Glutamatergic neuron (in vitro differentiated cells): ENCODE results near the gene MN1. TPM values are rescaled to one million over a fixed set of nuclear protein-coding genes. Genes with fewer than 3 reads are reported as not detected.

Experiments
- DNase-seq: peaks from one replicate; pipeline ENCODE4 v3.0.0; 2022
- H3K27ac Mint-ChIP-seq: one replicate; pipeline ENCODE4 v1.8.0; 2020; ENCODE audit warnings: mild to moderate bottlenecking, mixed read lengths, inconsistent platforms; ENCODE audit not compliant: unreplicated experiment
- H3K27me3 Mint-ChIP-seq: one replicate; pipeline ENCODE4 v1.8.0; 2020; ENCODE audit warnings: mild to moderate bottlenecking, moderate library complexity, mixed read lengths, inconsistent platforms; ENCODE audit not compliant: unreplicated experiment
- H3K36me3 Mint-ChIP-seq: one replicate; pipeline ENCODE4 v1.8.0; 2020; ENCODE audit warnings: mild to moderate bottlenecking, mixed read lengths, inconsistent platforms; ENCODE audit not compliant: unreplicated experiment
- H3K4me1 Mint-ChIP-seq: one replicate; pipeline ENCODE4 v1.8.0; 2020; ENCODE audit warnings: mild to moderate bottlenecking, low read depth, mixed read lengths, inconsistent platforms; ENCODE audit not compliant: unreplicated experiment
- H3K4me3 Mint-ChIP-seq: one replicate; pipeline ENCODE4 v1.8.0; 2020; ENCODE audit warnings: mild to moderate bottlenecking, mixed read lengths, inconsistent platforms; ENCODE audit not compliant: unreplicated experiment
- H3K9me3 Mint-ChIP-seq: one replicate; pipeline ENCODE4 v1.8.0; 2020; ENCODE audit warnings: mild to moderate bottlenecking, moderate library complexity, mixed read lengths, inconsistent platforms; ENCODE audit not compliant: unreplicated experiment
- total RNA-seq: library from RNA; stranded (reverse); fragmentation: NEBNext Ultra II Directional; extraction: Animal tissue kit (Norgen Biotek cat#: 25700); gene quantifications from one replicate; pipeline ENCODE4 v1.2.1, GENCODE V29; 2021; ENCODE audit not compliant: unreplicated experiment
- TF ChIP-seq, protein P1 (sequence below): fragments of 200-600 bp; sonication (generic); IDR thresholded peaks from one replicate; pipeline ENCODE4 v1.5.0; 2021; ENCODE audit not compliant: partially characterized antibody, unreplicated experiment

The MN1 gene
- total RNA-seq, 1 donor from 2014 or later, result 0.91 TPM

- H3K4me3 Mint-ChIP-seq, result no peak overlapping the region
- no peaks in the 10 kb centered on the region for H3K36me3 Mint-ChIP-seq
- TF ChIP-seq, protein P1, sequence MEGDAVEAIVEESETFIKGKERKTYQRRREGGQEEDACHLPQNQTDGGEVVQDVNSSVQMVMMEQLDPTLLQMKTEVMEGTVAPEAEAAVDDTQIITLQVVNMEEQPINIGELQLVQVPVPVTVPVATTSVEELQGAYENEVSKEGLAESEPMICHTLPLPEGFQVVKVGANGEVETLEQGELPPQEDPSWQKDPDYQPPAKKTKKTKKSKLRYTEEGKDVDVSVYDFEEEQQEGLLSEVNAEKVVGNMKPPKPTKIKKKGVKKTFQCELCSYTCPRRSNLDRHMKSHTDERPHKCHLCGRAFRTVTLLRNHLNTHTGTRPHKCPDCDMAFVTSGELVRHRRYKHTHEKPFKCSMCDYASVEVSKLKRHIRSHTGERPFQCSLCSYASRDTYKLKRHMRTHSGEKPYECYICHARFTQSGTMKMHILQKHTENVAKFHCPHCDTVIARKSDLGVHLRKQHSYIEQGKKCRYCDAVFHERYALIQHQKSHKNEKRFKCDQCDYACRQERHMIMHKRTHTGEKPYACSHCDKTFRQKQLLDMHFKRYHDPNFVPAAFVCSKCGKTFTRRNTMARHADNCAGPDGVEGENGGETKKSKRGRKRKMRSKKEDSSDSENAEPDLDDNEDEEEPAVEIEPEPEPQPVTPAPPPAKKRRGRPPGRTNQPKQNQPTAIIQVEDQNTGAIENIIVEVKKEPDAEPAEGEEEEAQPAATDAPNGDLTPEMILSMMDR, result no peak
- peaks cover 31% of the 10 kb centered on the region for H3K4me1 Mint-ChIP-seq
- no peak for DNase-seq
- peaks cover 2% of the 10 kb centered on the region for H3K9me3 Mint-ChIP-seq
- peaks cover 12% of the 10 kb centered on the region for H3K27me3 Mint-ChIP-seq
- no peak overlapping the region for H3K27ac Mint-ChIP-seq
Measured at GRCh38 chr22:27794226-27794625, 7.3 kb downstream of the MN1 start.

DNA sequence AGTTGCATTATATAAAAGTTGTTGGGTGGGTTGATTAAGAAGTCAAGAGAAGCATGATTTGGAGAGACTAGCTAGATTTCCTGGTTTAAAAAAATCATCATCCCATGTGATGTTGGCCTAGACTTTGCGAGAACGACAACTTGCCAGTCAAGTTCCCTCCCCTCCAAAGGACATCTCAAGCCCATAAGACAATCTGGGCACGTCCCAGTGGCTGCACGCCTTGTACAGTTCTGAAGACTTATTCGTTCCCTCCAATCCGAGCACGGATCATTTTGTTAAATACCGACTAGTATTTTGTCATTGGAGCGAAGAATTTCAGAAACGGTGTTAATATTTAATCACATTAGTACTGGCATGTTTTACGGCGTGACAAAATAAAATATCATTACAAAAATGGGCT lies 8.0 kb downstream of the MN1 start:
- Mint-ChIP-seq H3K27me3 (peaks cover 8% of the 10 kb centered on the region), H3K27ac (no peak overlapping the region), H3K36me3 (no peaks in the 10 kb centered on the region), H3K4me1 (peaks cover 29% of the 10 kb centered on the region), H3K4me3 (no peak overlapping the region), H3K9me3 (no peaks in the 10 kb centered on the region)
- DNase-seq, result no peak
- TF ChIP-seq, protein P1, result no peak

DNA sequence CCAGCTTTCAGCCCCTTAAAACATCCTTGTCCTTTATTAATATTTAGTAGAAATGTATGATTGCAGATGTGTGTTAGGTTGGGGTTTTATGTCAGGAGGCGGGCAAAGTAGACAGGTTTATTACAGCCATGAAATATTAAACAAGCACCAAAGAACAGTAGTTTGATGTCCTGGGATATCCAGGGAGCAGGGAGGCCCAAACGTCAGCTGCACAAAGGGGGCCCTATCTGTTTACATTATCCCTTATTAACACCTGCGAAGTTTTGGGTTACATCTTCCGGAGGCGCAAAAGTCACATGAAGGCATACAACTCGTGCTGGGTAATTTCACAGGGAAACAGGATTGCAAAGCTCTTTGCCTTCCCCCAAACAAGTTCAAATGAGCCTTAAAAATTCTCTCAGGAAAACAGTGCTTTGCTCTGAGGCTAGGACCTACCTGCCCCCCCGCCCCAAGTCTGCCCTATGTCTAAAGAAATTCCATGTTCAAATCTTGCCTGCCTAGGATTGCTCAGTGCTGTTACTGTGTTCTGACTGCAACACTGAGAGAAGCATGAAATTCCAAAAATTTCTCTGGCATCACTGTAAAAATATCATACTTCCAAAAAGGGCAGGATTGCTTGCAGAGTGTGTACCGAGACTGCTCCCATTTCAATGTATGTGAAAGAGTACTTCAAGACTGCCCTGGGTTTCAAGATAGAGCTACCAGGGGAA lies 8.9 kb downstream of the MN1 start:
- Mint-ChIP-seq H3K4me3 (no peak overlapping the region), H3K27ac (no peak overlapping the region), H3K36me3 (no peaks in the 10 kb centered on the region), H3K27me3 (peaks cover 8% of the 10 kb centered on the region), H3K9me3 (no peaks in the 10 kb centered on the region), H3K4me1 (peaks cover 29% of the 10 kb centered on the region)
- DNase-seq, result no peak
- TF ChIP-seq, protein P1, result no peak

DNA sequence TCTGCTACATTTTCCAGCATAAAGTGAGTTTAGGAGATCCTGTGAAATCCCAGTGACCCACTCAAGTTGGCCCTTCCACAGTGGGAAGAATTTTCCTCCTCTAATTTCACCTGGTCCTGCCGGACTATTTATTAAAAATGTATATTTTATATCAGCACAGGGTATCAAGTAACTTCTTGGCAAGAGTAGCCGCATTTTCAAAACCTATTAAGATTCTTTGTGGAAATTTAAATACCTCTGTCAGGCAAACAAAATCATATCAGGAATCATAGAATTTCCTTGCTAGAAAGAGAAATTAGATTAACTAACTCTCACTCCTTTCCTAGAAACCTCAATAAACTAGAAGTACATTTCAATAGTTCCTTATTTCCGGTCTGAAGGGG lies 9.7 kb downstream of the MN1 start:
- peaks cover 29% of the 10 kb centered on the region for H3K4me1 Mint-ChIP-seq

More for the DNA sequence above, 9.7 kb downstream of the MN1 start:
- no peaks in the 10 kb centered on the region for H3K36me3 Mint-ChIP-seq
- no peak overlapping the region for H3K27ac Mint-ChIP-seq
- H3K27me3 Mint-ChIP-seq, result peaks cover 8% of the 10 kb centered on the region
- no peak for DNase-seq
- H3K4me3 Mint-ChIP-seq, result no peak overlapping the region
- TF ChIP-seq, protein P1, result no peak
- no peaks in the 10 kb centered on the region for H3K9me3 Mint-ChIP-seq
